Right lobe of liver (tissue), 4 donors: ENCODE results near the gene MX2.

Experiments
- POLR2A ChIP-seq: fragments of 450-650 bp; IDR thresholded peaks from one replicate; pipeline ENCODE4 v1.6.1; 2017; ENCODE audit warnings: antibody characterized with exemption, mild to moderate bottlenecking
- TF ChIP-seq, protein P1 (sequence below), 4 donors: fragments of 200-600 bp in 3 of 4; fragments of 450-650 bp in 1 of 4; IDR thresholded peaks; one replicate each; pipeline versions ENCODE4 v1.5.1 to v1.8.0; 2016 to 2022; ENCODE audit warnings: antibody characterized with exemption in 4 of 4, mild to moderate bottlenecking in 2 of 4
- donor health status: DM: no; HTN: no; CAD: no.
- donor health status: DM: no; HTN: no; CAD: no.
- donor health status: DM: no; HTN: yes; CAD: no.

DNA sequence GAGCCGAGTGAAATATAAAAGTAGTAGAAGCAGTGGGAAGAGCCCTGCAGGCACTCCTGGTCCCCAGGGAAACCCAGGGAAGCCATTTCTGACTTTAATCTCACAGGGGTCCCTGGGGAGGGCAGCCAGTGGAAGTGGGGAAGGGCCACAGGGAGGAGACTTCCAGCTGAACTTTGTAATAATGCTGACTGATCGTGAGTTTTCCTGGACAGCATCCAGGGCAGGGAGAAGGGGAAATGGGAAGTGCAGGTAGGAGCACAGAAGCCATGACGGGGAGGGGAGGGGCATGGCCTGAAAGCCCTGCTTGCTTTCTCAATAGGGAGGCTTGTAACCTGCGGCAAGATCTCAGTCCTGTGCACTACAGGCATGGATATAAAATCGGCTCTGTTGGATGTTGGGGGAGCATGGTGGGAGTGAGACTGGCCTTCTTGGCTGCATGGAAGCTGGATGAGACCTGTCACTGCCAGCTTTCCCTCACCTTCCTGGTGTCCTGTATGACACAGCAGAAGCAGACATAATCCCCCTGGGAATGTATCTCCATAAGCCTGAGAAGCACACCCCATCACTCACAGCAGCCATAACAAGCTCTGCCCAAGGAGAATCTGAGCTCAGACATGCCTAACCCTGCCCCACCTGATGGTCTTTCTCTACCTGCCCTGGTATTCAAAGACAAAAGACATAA lies 49.1 kb downstream of the MX2 start:
- TF ChIP-seq POLR2A: no peak
- TF ChIP-seq, protein P1, sequence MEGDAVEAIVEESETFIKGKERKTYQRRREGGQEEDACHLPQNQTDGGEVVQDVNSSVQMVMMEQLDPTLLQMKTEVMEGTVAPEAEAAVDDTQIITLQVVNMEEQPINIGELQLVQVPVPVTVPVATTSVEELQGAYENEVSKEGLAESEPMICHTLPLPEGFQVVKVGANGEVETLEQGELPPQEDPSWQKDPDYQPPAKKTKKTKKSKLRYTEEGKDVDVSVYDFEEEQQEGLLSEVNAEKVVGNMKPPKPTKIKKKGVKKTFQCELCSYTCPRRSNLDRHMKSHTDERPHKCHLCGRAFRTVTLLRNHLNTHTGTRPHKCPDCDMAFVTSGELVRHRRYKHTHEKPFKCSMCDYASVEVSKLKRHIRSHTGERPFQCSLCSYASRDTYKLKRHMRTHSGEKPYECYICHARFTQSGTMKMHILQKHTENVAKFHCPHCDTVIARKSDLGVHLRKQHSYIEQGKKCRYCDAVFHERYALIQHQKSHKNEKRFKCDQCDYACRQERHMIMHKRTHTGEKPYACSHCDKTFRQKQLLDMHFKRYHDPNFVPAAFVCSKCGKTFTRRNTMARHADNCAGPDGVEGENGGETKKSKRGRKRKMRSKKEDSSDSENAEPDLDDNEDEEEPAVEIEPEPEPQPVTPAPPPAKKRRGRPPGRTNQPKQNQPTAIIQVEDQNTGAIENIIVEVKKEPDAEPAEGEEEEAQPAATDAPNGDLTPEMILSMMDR (IDR thresholded peaks at IDR 0.05): no peak
